Fibroblast of villous mesenchyme (primary cell): Measurements from ENCODE around the gene ARID4B. TPM values are rescaled to one million over a fixed set of nuclear protein-coding genes. Genes with fewer than 3 reads are reported as not detected.

ENCODE experiments used
- DNase-seq: peaks from one replicate; pipeline ENCODE4 v3.0.0-alpha.2; 2010; ENCODE audit warnings: low read depth
- H3K4me3 ChIP-seq: 2 replicates; pipeline ENCODE4 v1.5.1; 2011; ENCODE audit warnings: low read depth, mild to moderate bottlenecking, low read length
- CTCF ChIP-seq: IDR thresholded peaks from 2 replicates; pipeline ENCODE4 v1.5.1; 2012; ENCODE audit warnings: low read depth, mild to moderate bottlenecking, low read length; ENCODE audit not compliant: insufficient read depth
- total RNA-seq: library from RNA; depleted of rRNA; stranded (reverse); fragments of >200 nt; gene quantifications from 2 replicates; pipeline ENCODE4 v1.2.3, GENCODE V29; 2012

The ARID4B gene
- total RNA-seq, 1 donor = 40.2 TPM

- no peak overlapping the region for H3K4me3 ChIP-seq
- DNase-seq = no peak
- no peak for TF ChIP-seq CTCF
Observed at GRCh38 chr1:235187316-235187715, 140.7 kb downstream of the ARID4B start.

GRCh38 chr1:235181561-235182245 lies 146.3 kb downstream of the ARID4B start:
- H3K4me3 ChIP-seq = no peak overlapping the region
- no peak for TF ChIP-seq CTCF
- DNase-seq = no peak

GRCh38 chr1:235180916-235181460 lies 147.0 kb downstream of the ARID4B start:
- H3K4me3 ChIP-seq = no peak overlapping the region
- TF ChIP-seq CTCF = no peak
- no peak for DNase-seq

GRCh38 chr1:235176486-235176885 lies 151.5 kb downstream of the ARID4B start:
- TF ChIP-seq CTCF = no peak
- DNase-seq = no peak
- H3K4me3 ChIP-seq = no peak overlapping the region

GRCh38 chr1:235169986-235170385 lies 158.0 kb downstream of the ARID4B start:
- DNase-seq = no peak
- no peak overlapping the region for H3K4me3 ChIP-seq
- TF ChIP-seq CTCF = no peak

- H3K4me3 ChIP-seq = no peak overlapping the region
- TF ChIP-seq CTCF = no peak
- no peak for DNase-seq
Observed at GRCh38 chr1:235168375-235168774, 159.6 kb downstream of the ARID4B start.

- TF ChIP-seq CTCF = no peak
- peak overlapping the region; percentile 86 for H3K4me3 ChIP-seq
- no peak for DNase-seq
Observed at GRCh38 chr1:235161685-235162327, 166.2 kb downstream of the ARID4B start.
